Purkinje cell (primary cell): ENCODE results near the gene ZNF800. TPM values are rescaled to one million over a fixed set of nuclear protein-coding genes. Genes with fewer than 3 reads are reported as not detected.

ENCODE experiments used
- polyA plus RNA-seq: library from polyadenylated mRNA; unstranded; fragments of >200 nt; fragmentation: Nextera tagmentation; gene quantifications from 2 replicates; pipeline ENCODE4 v1.2.1, GENCODE V29; 2014

The ZNF800 gene
- polyA plus RNA-seq, result 11.5 and 16.7 TPM in 2 replicates

DNA sequence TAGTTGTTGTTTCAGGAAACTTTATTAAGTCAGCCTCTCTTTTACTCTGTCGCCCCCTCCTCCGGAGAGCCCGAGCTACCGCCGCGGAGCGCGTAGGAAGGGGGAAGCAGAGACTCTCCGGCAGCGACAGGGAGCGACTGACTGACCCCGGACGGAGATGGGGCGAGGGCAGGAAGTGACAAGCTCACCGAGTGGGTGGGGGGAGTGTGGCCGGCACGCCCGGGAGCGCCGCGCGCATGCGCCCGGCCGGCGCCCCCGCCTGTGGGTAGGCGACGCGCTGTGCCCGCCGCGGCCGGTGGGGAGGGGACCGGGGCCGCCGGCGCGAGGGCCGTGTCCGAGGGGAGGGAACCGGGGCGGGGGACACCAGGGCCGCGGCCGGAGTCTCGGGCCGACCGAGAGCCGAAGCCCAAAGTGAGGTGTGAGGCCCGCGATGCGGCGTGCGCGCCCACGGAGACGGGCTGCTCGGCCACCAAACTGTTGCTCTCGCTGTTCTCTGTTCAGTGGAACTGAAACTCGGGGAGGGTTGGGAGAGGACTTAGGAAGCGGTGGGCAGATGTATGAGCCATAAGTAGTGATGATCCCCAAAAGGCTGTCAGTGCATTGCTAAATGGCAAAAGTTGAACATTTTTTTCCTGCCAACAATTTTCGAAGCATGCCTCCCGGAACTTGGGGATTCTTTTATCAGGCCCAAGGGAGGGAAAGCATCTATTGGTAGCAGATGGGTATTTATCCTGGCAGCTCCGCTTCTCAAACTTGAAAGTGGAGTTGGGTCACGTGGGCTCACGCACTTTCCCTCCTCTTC lies at the start of gene ZNF800:
TSS of gene ZNF800 (minus strand) at position 143 of the 802 bp plus-strand sequence. CDS start 1,151 bp downstream, outside the sequence.

Other genes starting within 250 kb of the ZNF800 start
- gene GRM8, start 139.8 kb downstream of the ZNF800 start, polyA plus RNA-seq, result 4.5 and 12.4 TPM in 2 replicates
- gene GCC1, start 192.9 kb upstream of the ZNF800 start, polyA plus RNA-seq, result 1.2 and 1.7 TPM in 2 replicates
- gene ARF5, start 195.7 kb upstream of the ZNF800 start, polyA plus RNA-seq, result 61.3 and 79.5 TPM in 2 replicates
- not detected in 2 replicates for gene FSCN3, start 201.0 kb upstream of the ZNF800 start, polyA plus RNA-seq
- gene PAX4, start 225.4 kb upstream of the ZNF800 start, polyA plus RNA-seq, result not detected in 2 replicates